HCT116 (cell line): ENCODE measurements around the gene SDK1. TPM values are rescaled to one million over a fixed set of nuclear protein-coding genes. Genes with fewer than 3 reads are reported as not detected.

Source experiments
- ATAC-seq: fragments of 200-7000 bp; cut with Tn5 transposase; 2 replicates; pipeline ENCODE4 v1.9.1; 2020; ENCODE audit warnings: mild to moderate bottlenecking, moderate library complexity
- BruUV-seq: library from RNA; stranded (reverse); fragments of 400-500 nt; replicated peaks from 2 replicates; lab custom pipeline; 2021; lab: Mats Ljungman, UMichigan
- CTCF ChIA-PET: fragments of 300-600 bp; sonication (Branson Sonifier 250); formaldehyde crosslinking; loops from one replicate; lab custom pipeline; 2021; ENCODE audit warnings: antibody characterized with exemption; lab: Charles Lee
- POLR2A ChIA-PET: fragments of 300-600, 350-600 bp; sonication (Branson Sonifier 250); formaldehyde crosslinking; loops from one replicate; lab custom pipeline; 2021; ENCODE audit warnings: antibody characterized with exemption; lab: Charles Lee
- RAD21 ChIA-PET, 2 experiments: fragments of 300-600 bp; sonication (Branson Sonifier 250); formaldehyde crosslinking; loops; one replicate each; lab custom pipeline; 2023; ENCODE audit warnings: low total read pairs in 2 of 2; ENCODE audit not compliant: uncharacterized antibody in 2 of 2, unreplicated experiment in 2 of 2, low non-redundant PET in 1 of 2; lab: Charles Lee
- DNase-seq: peaks from one replicate; pipeline ENCODE4 v3.0.0-alpha.2; 2010; ENCODE audit warnings: low read depth, low spot score
- H2AFZ ChIP-seq: fragments of 200-600 bp; shearing (Covaris generic), sonication (generic); 2 replicates; pipeline ENCODE4 v1.6.1; 2017; ENCODE audit warnings: low read depth, mixed run types, mixed read lengths, antibody characterized with exemption, low read length; ENCODE audit not compliant: poor library complexity, severe bottlenecking
- H3K27ac ChIP-seq: 2 replicates; pipeline ENCODE4 v1.5.1; 2012; ENCODE audit warnings: low read depth, low read length
- H3K27me3 ChIP-seq: fragments of 200-600 bp; sonication (generic); 2 replicates; pipeline ENCODE4 v1.6.1; 2016; ENCODE audit warnings: mixed run types, low read length, mixed read lengths; ENCODE audit not compliant: insufficient read depth
- H3K36me3 ChIP-seq, 2 experiments: fragments of 200-500 bp in 1 of 2; fragments of 200-600 bp in 1 of 2; sonication (Bioruptor generic) in 1 of 2; sonication (generic) in 1 of 2; 2 replicates each; pipeline versions ENCODE4 v1.5.1 to v1.6.1; 2014 to 2016; ENCODE audit warnings: low read length in 2 of 2, inconsistent platforms in 1 of 2, mixed read lengths in 1 of 2, mixed run types in 1 of 2; ENCODE audit not compliant: insufficient read depth in 2 of 2, control insufficient read depth in 1 of 2
- H3K4me1 ChIP-seq, 2 experiments: fragments of 200-600 bp in 1 of 2; sonication (generic) in 1 of 2; 2 replicates each; pipeline versions ENCODE4 v1.5.1 to v1.6.1; 2012 to 2017; ENCODE audit warnings: low read length in 2 of 2, inconsistent platforms in 1 of 2, mild to moderate bottlenecking in 1 of 2, mixed read lengths in 1 of 2, mixed run types in 1 of 2, moderate library complexity in 1 of 2; ENCODE audit not compliant: insufficient read depth in 2 of 2, control insufficient read depth in 1 of 2
- H3K4me2 ChIP-seq: fragments of 200-600 bp; sonication (generic); 2 replicates; pipeline ENCODE4 v1.6.1; 2017; ENCODE audit warnings: mixed run types, low read length, mixed read lengths
- H3K4me3 ChIP-seq, 2 experiments: fragments of 200-600 bp in 1 of 2; sonication (generic) in 1 of 2; replicated peaks in 1 of 2; 2 replicates each; pipeline ENCODE4 v1.5.1; 2011 to 2016; ENCODE audit warnings: low read length in 2 of 2, control low read depth in 1 of 2, low read depth in 1 of 2, mild to moderate bottlenecking in 1 of 2, mixed read lengths in 1 of 2, mixed run types in 1 of 2
- H3K79me2 ChIP-seq: fragments of 200-600 bp; sonication (generic); 2 replicates; pipeline ENCODE4 v1.6.1; 2017; ENCODE audit warnings: mild to moderate bottlenecking, mixed run types, low read length, moderate library complexity, mixed read lengths; ENCODE audit not compliant: insufficient read depth
- H3K9ac ChIP-seq: fragments of 200-600 bp; sonication (generic); 2 replicates; pipeline ENCODE4 v1.6.1; 2016; ENCODE audit warnings: low read length, mixed read lengths
- H3K9me2 ChIP-seq: fragments of 200-600 bp; sonication (generic), shearing (Covaris generic); 2 replicates; pipeline ENCODE4 v1.6.1; 2017; ENCODE audit warnings: mixed run types, mild to moderate bottlenecking, moderate library complexity; ENCODE audit not compliant: insufficient read depth
- H3K9me3 ChIP-seq, 2 experiments: fragments of 200-500 bp in 1 of 2; fragments of 200-600 bp in 1 of 2; sonication (Bioruptor generic) in 1 of 2; sonication (generic) in 1 of 2; 2 replicates each; pipeline ENCODE4 v1.6.1; 2014 to 2017; ENCODE audit warnings: low read length in 2 of 2, mixed read lengths in 2 of 2, inconsistent platforms in 1 of 2, low read depth in 1 of 2, mild to moderate bottlenecking in 1 of 2, mixed run types in 1 of 2, moderate library complexity in 1 of 2; ENCODE audit not compliant: control insufficient read depth in 1 of 2, insufficient read depth in 1 of 2
- H4K20me1 ChIP-seq: fragments of 200-600 bp; sonication (generic), shearing (Covaris generic); 2 replicates; pipeline ENCODE4 v1.6.1; 2017; ENCODE audit warnings: mixed run types, mild to moderate bottlenecking, moderate library complexity; ENCODE audit not compliant: insufficient read depth
- CBX3 ChIP-seq: IDR thresholded peaks from 2 replicates; pipeline ENCODE4 v1.6.1; 2012; ENCODE audit warnings: low read depth
- CTCF ChIP-seq, 3 experiments: fragments of 200-600 bp in 1 of 3; sonication (generic) in 1 of 3; IDR thresholded peaks in 2 of 3; conservative IDR thresholded peaks in 1 of 3; 2 replicates each; pipeline ENCODE4 v1.5.1; 2012 to 2017; ENCODE audit warnings: low read depth in 2 of 3, low read length in 2 of 3, antibody characterized with exemption in 1 of 3, borderline replicate concordance in 1 of 3, control low read depth in 1 of 3, mild to moderate bottlenecking in 1 of 3, mixed read lengths in 1 of 3, mixed run types in 1 of 3, moderate library complexity in 1 of 3; ENCODE audit not compliant: insufficient read depth in 1 of 3
- ELF1 ChIP-seq: IDR thresholded peaks from 2 replicates; pipeline ENCODE4 v1.6.1; 2012; ENCODE audit warnings: low read depth, borderline replicate concordance
- EZH2 ChIP-seq: fragments of 200-600 bp; sonication (generic); IDR thresholded peaks from 2 replicates; pipeline ENCODE4 v1.6.1; 2017; ENCODE audit warnings: antibody characterized with exemption, mixed run types
- EZH2phosphoT487 ChIP-seq: fragments of 200-600 bp; IDR thresholded peaks from 2 replicates; pipeline ENCODE4 v1.6.1; 2018; ENCODE audit warnings: antibody characterized with exemption, borderline replicate concordance
- FOSL1 ChIP-seq: IDR thresholded peaks from 2 replicates; pipeline ENCODE4 v1.6.1; 2012; ENCODE audit warnings: low read depth
- MAX ChIP-seq: IDR thresholded peaks from 2 replicates; pipeline ENCODE4 v1.6.1; 2012
- POLR2A ChIP-seq: IDR thresholded peaks from 2 replicates; pipeline ENCODE4 v1.7.0; 2011; ENCODE audit warnings: borderline replicate concordance; ENCODE audit not compliant: insufficient read depth, insufficient read length; ENCODE audit errors: extremely low read depth
- POLR2AphosphoS5 ChIP-seq: IDR thresholded peaks from 2 replicates; pipeline ENCODE4 v1.6.1; 2011; ENCODE audit warnings: mild to moderate bottlenecking, low read depth, low read length, moderate library complexity
- RAD21 ChIP-seq: IDR thresholded peaks from 2 replicates; pipeline ENCODE4 v1.6.1; 2012; ENCODE audit warnings: low read depth, mild to moderate bottlenecking
- SIN3A ChIP-seq: IDR thresholded peaks from 2 replicates; pipeline ENCODE4 v1.6.1; 2012; ENCODE audit warnings: low read depth
- SP1 ChIP-seq: IDR thresholded peaks from 2 replicates; pipeline ENCODE4 v1.6.1; 2012; ENCODE audit warnings: low read depth
- SRF ChIP-seq: IDR thresholded peaks from 2 replicates; pipeline ENCODE4 v1.6.1; 2012; ENCODE audit warnings: low read depth
- TCF7L2 ChIP-seq: IDR thresholded peaks from 2 replicates; pipeline ENCODE4 v1.7.0; 2011; ENCODE audit warnings: borderline replicate concordance, inconsistent platforms; ENCODE audit not compliant: insufficient read depth, insufficient read length; ENCODE audit errors: extremely low read depth
- intact Hi-C: fragments of 100-400 bp; cut with micrococcal nuclease; formaldehyde crosslinking; loops from 2 replicates; pipeline ENCODE4 v1.10.0; 2022
- total RNA-seq: library from RNA; stranded (reverse); gene quantifications from one replicate; pipeline ENCODE4 v1.2.1, GENCODE V29; 2021; ENCODE audit not compliant: unreplicated experiment

Gene SDK1
- total RNA-seq, 1 experiment from 2014 or later = 0.05 TPM

GRCh38 chr7:3738964-3739363 is 437.9 kb downstream of the SDK1 start:
- ChIA-PET POLR2A (no interaction called here), CTCF (no interaction called here)
- Histone ChIP-seq H3K9me3 (peaks cover 0 to 12% of the 10 kb centered on the region in 2 experiments; a peak in 3 of 4 replicates), H3K4me2 (no peak overlapping the region), H4K20me1 (no peaks in the 10 kb centered on the region), H3K36me3 (no peaks in the 10 kb centered on the region), H3K79me2 (no peaks in the 10 kb centered on the region), H2AFZ (no peak overlapping the region), H3K27ac (no peak overlapping the region), H3K27me3 (no peaks in the 10 kb centered on the region), H3K9me2 (no peaks in the 10 kb centered on the region), H3K4me1 (no peaks in the 10 kb centered on the region), H3K4me3 (no peak overlapping the region), H3K9ac (no peak overlapping the region)
- no TSS peak for BruUV-seq
- intact Hi-C loops = no loop called here
- no peak for ATAC-seq
- 0 out of 2 replicates have a peak, but pooled peaks have one; percentile 22 for TF ChIP-seq CBX3
- no peak for TF ChIP-seq SRF
- TF ChIP-seq, all 23 proteins: peak for 1
- no peak for DNase-seq
- RAD21 ChIA-PET = no interaction called here

GRCh38 chr7:3739983-3740382 is 438.9 kb downstream of the SDK1 start:
- Histone ChIP-seq H4K20me1 (no peaks in the 10 kb centered on the region), H3K4me1 (no peaks in the 10 kb centered on the region), H3K36me3 (no peaks in the 10 kb centered on the region)
- TF ChIP-seq ELF1 = no peak
- no peak for TF ChIP-seq FOSL1
- TF ChIP-seq EZH2phosphoT487 = no peak
- TF ChIP-seq MAX = no peak
- no peak for TF ChIP-seq SIN3A
- TF ChIP-seq EZH2 = no peak
- TF ChIP-seq RAD21 = no peak
- no peak for TF ChIP-seq TCF7L2
- no peak for TF ChIP-seq SP1
- no peak for TF ChIP-seq POLR2A
- TF ChIP-seq POLR2AphosphoS5 = no peak
- no peak for TF ChIP-seq CTCF (IDR thresholded peaks at IDR 0.05 in 2 of 3, conservative IDR thresholded peaks at IDR 0.05 in 1 of 3; ENCODE audit: borderline replicate concordance in 1 of 3, insufficient read depth in 1 of 3, low read depth in 2 of 3, low read length in 2 of 3)
- TF ChIP-seq, all 23 proteins: peak for 0
- H3K9me3 ChIP-seq = peaks cover 0 to 12% of the 10 kb centered on the region in 2 experiments; a peak in 3 of 4 replicates
- no peaks in the 10 kb centered on the region for H3K79me2 ChIP-seq
- intact Hi-C loops = no loop called here
- no peak overlapping the region for H3K9ac ChIP-seq
- no peak overlapping the region for H3K4me3 ChIP-seq
- POLR2A ChIA-PET = no interaction called here
- H2AFZ ChIP-seq = no peak overlapping the region
- DNase-seq = no peak
- no peak for ATAC-seq
- no peaks in the 10 kb centered on the region for H3K27me3 ChIP-seq
- no TSS peak for BruUV-seq
- no peak overlapping the region for H3K27ac ChIP-seq
- RAD21 ChIA-PET = no interaction called here
- no peak overlapping the region for H3K4me2 ChIP-seq
- H3K9me2 ChIP-seq = no peaks in the 10 kb centered on the region
- CTCF ChIA-PET = no interaction called here
